GM21528 (cell line): ENCODE data around the gene CDH4.

Experiments used
- ATAC-seq: cut with Tn5 transposase; IDR thresholded peaks from one replicate; pipeline ENCODE4 v1.9.1; 2021; ENCODE audit warnings: mild to moderate bottlenecking, moderate library complexity; ENCODE audit not compliant: unreplicated experiment, low FRiP score

CDH4 gene

GRCh38 chr20:61813791-61814190 lies 561.7 kb downstream of the CDH4 start:
- no peak for ATAC-seq

DNA sequence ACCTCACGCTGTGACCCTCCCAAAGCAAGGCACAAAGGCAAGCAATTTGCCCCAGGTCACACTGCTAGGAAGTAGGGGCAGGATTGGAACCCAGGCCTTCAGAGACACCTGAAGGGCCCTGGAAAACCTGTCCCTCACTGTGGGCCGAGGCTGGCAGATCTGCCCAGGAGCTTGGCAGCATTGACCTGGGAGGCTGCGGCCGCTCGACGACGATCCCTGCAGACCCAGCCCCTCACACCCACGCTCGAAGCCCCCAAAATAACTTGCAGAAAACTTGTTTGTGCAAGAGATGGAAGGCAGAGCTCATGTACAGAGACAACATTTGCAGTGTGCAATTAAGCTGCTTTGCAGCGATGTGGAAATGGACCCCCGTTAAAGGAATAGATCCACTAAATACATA lies 562.2 kb downstream of the CDH4 start:
- ATAC-seq: no peak

DNA sequence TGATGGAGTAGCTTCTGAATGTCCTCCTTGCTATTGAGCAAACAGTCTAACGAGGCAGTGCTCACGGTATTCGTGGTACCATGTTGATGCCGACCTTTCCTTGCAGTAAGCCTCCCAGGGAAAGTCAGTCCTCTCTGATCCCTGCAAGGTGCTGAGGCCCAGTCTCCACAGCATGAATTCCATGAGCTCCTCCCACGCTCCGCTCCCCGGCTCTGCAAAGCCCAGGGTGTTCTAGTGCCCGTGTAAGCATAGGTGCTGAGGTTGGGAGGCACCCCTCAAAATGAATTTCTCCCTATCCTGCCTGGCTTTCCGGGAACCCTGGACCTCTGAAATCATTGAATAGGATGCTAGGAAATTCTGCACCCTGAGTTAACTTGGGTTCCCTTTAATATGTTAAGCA lies 562.7 kb downstream of the CDH4 start:
- no peak for ATAC-seq

DNA sequence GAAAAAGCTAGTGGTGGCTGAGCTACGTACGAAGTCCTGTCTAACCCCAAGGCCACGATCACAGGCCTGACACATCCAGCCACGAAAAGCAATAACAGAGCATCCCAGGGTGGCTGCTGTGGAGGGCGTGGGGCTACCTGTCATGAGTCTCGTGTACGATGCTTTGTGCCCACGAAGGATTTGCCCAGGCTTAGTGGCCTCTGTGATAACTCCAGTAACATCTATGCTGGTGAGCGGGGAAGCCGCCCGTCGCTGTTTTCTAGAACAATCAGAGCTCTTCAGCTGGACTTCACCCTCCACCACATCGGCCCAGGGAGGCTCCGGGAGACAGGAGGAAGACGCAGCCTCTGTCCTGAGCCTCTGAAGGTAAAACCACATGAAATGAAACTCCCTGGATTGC lies 563.1 kb downstream of the CDH4 start:
- ATAC-seq: no peak

DNA sequence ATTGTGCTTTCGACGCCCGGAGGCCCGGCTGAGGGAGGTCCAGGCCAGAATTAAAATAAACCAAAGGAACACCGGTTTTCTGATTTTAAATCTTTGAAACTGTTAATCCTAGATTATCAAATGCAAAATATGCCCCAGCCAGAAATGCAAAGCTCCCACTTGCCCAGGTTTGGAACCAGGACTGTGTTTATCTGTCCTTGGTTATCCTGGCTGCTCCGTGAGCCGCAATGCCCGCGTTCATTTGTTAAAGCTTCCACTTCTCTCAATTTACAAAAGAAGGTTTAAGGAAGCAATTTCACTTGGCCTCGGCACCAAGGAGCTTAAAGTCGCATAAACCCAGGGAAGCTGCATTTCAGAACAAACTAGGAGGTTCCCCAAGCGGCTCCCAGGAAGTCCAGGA lies 563.6 kb downstream of the CDH4 start:
- ATAC-seq: no peak

DNA sequence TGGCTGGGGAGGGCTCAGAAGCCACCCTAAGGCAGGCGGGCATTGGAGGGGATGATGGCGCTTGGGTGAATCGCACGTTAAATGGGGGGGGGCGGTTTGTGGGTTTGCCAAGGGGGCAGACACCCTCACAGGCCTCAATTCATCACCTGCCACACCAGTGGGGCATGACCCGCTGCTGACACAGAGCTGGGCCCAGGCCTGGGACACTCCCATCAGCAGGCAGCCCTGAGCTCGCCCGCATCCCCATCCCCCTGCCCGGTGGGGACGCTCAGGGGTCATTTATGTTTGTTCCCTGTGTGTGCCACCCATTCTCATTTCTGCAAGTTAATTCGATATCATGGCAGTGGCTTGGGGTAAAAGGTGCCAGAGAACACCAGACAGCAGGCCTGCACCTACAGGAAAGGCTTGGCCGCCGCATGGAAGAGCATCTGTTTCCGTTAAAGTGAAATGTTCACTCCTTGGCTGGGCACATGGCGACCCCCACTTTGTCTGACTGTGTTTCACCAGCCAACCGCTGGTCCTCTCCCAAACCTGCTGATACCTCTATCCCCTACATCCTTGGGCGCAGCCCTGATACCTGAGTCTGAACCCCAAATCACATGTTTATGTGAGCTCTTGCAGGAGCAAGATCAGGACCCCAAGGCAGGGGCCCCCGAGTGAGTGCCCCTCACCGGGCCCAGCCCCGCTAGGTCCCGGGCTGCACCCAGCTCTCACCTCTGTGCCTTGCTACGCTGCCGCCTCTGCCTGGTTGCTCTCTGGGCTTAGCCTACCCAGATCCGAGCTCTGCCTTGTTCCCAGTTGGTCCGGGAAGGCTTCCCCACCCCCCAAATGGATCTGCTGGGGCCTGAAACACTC lies 564.8 kb downstream of the CDH4 start:
- ATAC-seq: no peak

- ATAC-seq: no peak
Observed at GRCh38 chr20:61817575-61817974, 565.5 kb downstream of the CDH4 start.

DNA sequence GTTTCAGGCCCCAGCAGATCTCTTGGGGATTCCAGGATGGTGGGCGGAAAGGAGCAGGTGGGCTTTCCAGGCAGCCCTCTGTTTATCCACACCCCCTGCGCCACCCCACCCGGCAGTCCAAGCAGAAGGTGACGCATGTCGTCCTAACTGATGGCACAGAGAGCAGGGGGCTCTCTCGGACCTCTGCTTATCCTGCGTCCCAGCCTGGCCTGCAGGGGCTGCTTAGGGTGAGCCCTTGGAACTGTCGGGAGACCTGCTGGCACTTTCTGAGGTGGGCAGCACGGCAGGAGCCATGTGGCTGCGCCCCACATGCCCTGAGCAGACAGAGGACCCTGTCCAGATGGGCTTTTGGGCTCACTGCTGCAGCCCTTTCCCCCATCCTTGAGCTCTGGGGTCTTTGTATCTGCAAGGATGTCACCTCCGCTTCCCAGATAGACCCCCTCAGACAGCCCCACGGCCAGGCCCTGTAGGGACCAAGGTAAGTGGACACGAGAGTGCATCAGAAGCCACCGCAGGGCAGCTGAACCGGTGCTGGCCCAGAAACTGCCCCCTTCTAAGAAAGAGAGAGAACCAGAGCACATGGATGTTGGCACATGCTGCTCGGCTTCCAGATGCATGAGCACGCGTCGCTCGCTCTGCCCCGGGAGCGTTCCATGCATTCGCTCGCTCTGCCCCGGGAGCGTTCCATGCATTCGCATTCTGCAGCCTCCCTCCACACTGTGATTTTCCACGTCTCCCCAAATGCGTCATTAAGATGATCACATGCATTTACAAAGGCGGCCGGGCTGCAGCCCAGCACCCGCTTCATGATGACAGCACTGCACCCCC lies 566.9 kb downstream of the CDH4 start:
- no peak for ATAC-seq

GRCh38 chr20:61819574-61819846 lies 567.4 kb downstream of the CDH4 start:
- no peak for ATAC-seq

- ATAC-seq: no peak
Observed at GRCh38 chr20:61819921-61820825, 568.1 kb downstream of the CDH4 start.

GRCh38 chr20:61821735-61822134 lies 569.7 kb downstream of the CDH4 start:
- no peak for ATAC-seq

DNA sequence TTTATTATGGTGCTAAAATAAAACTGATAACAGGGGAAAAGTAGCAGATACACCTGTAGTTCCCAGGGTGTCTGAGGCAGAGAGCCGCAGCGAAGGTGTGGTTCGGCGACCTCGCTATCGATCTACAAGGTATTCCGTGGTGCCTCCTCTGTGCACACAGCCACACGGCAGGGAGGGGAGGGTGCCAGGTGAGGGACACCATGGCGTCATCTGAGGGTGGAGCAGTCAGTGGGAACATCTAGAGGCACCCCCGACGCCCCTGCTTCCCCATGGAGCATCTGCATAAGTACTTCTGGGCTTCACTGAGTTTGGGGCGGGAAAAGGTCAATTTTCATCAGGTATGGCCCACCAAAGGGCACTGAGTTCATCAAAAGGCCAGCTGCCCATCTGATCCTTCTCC lies 570.3 kb downstream of the CDH4 start:
- no peak for ATAC-seq

- ATAC-seq: no peak
Observed at GRCh38 chr20:61823242-61823641, 571.2 kb downstream of the CDH4 start.

DNA sequence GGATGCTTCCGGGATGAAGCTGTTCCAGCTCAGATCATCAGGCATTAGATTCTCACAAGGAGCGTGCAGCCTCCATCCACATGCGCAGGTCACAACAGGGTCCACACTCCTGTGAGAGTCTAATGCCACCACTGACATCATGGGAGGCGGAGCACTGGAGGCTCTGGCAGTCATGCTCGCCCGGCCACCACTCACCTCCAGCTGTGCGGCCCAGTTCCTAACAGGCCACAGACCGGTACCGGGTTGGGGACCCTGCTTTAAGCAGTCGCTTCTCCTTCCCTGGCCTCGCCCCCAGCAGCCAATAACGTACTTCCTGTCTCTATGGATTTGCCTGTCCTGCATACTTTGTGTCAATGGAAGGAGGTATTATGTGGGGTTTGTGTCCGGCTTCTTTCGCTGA lies 576.8 kb downstream of the CDH4 start:
- ATAC-seq: no peak

DNA sequence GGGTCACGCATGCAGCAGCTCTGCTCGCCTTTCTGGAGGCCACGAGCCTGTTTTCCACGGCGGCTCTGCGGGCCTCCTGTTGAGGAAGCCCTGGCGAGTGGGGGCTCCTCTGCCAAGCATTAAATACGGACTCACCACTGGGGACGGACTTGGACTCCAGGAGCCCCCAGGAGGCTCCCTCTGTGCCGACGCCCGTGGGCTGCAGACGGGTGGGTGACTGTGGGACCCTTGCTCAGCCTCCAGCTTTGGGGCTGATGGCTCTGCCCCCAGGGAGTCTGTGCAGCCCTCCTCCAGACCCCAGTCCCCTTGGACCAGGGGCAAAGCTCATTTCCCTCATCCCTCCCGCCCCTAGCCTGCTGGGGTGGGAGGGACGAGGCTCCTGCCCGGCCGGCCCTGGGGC lies 577.5 kb downstream of the CDH4 start:
- no peak for ATAC-seq

DNA sequence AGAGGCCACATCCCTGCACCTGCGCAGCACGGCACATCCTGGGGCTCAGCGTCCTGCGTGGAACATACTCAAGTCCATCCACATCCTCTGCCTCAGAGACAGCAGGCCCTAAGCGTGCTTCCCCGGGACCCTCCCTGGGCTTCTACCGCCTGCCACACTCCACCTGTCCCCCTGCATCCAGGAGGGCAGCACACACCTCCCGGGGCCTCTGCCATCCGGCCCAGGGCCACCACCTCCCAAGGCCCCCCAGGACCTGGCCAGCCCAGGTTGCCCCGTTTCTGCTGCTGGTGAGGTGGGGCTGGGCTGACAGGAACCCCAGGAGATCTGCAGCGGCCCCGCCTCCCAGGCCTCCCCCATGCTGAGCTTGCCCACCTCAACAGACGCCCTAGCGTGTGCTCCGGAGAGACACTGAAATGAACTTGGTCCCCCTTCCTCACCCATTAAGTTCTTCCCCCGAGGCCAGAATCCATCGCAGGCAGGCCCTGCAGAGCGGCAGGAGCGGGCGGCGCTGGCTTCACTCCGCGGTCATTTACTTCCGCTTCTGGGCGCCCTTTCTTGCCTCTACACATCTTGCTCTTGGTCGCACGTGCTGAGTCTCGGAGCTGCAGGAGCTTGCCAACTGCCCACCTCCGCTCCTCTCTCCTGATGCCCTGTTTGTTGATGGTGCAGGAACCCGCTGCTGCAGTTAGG lies 578.3 kb downstream of the CDH4 start:
- no peak for ATAC-seq

GRCh38 chr20:61830991-61831390 lies 578.9 kb downstream of the CDH4 start:
- no peak for ATAC-seq

GRCh38 chr20:61832181-61832580 lies 580.1 kb downstream of the CDH4 start:
- ATAC-seq: no peak

DNA sequence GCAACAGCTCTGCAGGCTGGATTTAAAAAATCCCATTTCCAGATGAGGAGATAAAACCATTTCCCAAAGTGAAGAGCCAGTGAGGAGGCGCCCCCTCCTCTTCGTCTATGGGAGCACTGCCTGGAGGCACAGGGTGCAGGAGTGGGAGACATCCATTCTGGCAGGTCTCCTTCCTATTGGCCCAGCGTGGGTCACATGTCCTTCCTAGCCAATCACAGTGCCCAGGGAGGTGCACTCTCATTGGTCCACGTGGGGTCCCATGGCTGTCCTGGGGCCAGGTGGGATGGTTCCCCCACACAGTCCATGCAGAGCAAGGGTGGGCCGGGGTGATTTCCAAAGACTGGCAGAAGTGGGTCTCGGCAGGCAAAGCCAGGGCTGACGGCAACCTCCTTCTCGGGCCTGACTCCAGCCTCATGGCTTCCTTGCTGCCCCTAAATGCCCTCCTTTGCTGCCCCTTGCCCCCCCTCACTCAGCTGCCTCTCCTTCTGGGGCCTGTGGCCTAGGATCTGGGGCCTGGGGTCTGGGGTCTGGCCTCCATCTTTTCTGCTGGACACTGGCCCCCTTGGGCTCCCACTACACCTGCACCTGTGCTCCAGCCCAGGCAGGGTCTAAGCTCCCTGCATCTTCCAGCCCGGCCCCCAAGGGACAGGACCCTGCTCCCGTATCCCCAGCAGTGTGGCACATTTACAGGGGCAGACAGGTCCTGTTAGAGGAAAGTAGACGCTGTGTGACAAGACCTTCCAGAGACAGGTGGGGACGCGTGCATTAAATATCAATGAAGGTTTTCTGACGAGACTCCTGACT lies 581.9 kb downstream of the CDH4 start:
- ATAC-seq: no peak

DNA sequence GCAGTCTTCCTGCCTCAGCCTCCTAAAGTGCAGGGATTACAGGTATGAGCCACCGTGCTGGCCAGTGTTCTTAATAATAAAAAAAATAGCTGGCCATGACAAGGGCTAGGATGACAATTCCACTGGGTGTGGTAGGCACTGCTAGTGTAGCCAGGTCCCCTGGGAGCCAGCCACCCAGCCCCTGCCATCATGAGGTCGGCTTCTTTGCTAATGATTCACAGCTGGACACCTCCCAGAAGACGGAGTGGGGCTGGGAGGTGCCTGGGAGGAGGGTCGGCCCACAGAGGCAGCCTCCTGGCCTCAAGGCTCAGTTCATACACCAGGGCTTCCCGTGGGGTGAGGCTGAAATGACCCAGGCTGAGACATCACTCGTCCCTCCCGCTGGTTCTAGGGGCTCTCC lies 583.2 kb downstream of the CDH4 start:
- no peak for ATAC-seq
